Peyer's patch (tissue), 4 donors: ENCODE measurements around the gene SLC6A9.

Experiments
- CTCF ChIP-seq, 6 experiments: fragments of 450-650 bp in 4 of 6; fragments of 200-600 bp in 2 of 6; sonication (generic) in 1 of 6; IDR thresholded peaks; one replicate each; pipeline ENCODE4 v1.5.1; 2017 to 2019; ENCODE audit warnings: antibody characterized with exemption in 6 of 6, mild to moderate bottlenecking in 3 of 6, moderate library complexity in 1 of 6
- POLR2A ChIP-seq, 2 donors: fragments of 450-650 bp; IDR thresholded peaks; one replicate each; pipeline ENCODE4 v1.5.1; 2017; ENCODE audit warnings: antibody characterized with exemption in 2 of 2, mild to moderate bottlenecking in 2 of 2, moderate library complexity in 2 of 2

GRCh38 chr1:44037154-44037553, 5.9 kb upstream of the SLC6A9 start:
- TF ChIP-seq CTCF (IDR thresholded peaks at IDR 0.05) (no peak), POLR2A (IDR thresholded peaks at IDR 0.05) (no peak)
